Measurements from ENCODE around the gene TEC.

DNA sequence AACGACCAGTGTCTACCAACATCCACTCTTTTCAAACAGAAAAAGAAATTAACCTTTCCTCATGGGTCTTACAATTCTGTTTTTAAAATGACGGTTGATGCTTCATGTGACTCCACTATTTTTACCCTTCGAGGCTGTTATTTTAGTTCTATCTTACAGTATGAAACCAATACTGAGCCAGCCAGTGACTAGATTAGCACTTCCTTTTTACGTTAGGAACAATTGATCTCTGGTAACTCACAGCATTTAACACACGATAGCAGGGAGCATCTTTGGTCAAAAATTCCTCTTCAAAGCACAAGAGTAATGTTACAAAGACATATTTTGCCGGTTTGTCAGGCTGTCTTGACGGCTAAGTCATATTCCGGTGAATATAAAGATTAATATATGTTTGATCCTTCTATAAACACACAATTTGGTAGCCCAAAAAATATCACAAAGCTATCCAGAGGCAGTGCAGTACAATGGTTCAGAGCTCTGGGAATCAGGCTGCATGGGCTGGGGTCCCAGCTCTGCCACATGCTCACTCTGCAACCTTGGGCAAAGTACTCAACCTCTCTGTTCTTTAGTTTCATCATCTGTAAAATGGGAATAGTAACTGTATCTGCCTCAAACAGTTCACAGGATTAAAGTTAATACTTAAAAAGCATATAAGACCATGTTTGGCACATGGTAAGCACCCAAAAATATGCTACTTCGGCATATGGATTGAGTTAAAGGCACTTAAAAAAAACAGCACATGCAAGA, 72.7 kb downstream of the TEC start:
- TF ChIP-seq EZH2phosphoT487 (IDR thresholded peaks at IDR 0.05; ENCODE audit: insufficient read depth, low read depth) (no peak), EZH2 (IDR thresholded peaks at IDR 0.05; ENCODE audit: insufficient read depth, poor library complexity, severe bottlenecking) (no peak)
